GM21723 (cell line): ENCODE measurements around the gene NENF.
"Not testable (repeated sequence)": the region's sequence is repeated elsewhere in the genome, so short reads cannot be mapped to it uniquely, and the experiment has no call there.

Experiments
- ATAC-seq: cut with Tn5 transposase; IDR thresholded peaks from one replicate; pipeline ENCODE4 v1.9.1; 2021; ENCODE audit warnings: mild to moderate bottlenecking, moderate library complexity; ENCODE audit not compliant: unreplicated experiment

NENF gene

GRCh38 chr1:212479188-212479587, 46.5 kb downstream of the NENF start:
- no peak for ATAC-seq

GRCh38 chr1:212480711-212481437, 48.2 kb downstream of the NENF start:
- not testable (repeated sequence) for ATAC-seq

DNA sequence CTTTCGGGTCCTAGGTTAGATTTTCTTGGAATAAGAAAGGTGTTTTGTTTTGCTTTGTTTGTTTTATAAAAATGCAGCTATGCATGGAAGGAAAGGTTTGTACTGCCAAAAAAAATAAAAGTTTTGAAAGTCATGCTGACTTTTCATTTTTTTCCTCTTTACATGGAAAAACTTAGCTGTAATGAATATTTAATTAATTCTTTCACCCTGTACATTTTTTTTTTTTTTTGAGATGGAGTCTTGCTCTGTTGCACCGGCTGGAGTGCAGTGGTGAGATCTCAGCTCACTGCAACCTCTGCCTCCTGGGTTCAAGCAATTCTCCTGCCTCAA, 48.7 kb downstream of the NENF start:
- ATAC-seq: no peak

- ATAC-seq: no peak
Measured at GRCh38 chr1:212482006-212482636, 49.4 kb downstream of the NENF start.

GRCh38 chr1:212482637-212483441, 50.1 kb downstream of the NENF start:
- ATAC-seq: no peak

DNA sequence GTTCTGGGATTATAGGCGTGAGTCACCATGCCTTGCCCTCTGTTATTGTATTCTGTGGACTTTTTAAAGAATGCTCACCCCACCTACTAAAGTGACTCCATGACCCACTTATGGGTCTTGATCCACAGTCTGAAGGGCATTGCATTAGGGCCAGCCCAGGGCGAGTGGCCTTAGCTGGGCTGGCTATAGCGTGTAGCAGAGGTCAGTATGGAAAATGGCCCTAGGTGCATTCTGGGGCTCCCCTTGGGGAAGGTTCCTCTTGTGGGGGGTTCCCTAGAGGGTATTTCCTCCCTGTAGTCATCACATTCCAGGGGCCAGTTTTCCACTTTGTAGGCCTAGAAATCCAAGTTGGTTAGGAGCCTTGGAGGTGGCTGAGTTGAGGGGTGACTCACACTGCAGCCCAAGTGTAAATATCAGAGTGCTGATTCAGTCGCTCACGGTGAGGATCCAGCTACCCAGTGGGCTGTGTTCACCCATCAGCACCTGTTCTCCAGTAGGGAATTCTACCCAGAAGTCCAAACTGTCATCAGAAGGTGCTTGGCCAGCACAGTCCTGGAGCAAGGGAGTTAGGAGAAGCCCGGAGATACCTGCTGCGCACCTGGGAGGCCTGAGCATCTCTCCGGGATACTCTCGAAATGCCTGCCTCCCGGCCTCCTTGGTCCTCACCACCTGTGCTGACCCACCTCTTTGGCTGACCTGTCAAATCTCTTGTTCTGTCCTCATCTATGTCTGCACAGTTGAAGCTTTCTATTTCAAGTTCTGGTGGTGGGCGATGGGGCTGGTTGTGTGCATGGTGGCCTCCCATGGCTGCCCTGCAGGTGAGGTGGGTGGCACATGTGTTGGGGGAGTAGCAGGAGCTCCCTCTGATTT, 52.2 kb downstream of the NENF start:
- ATAC-seq: no peak

DNA sequence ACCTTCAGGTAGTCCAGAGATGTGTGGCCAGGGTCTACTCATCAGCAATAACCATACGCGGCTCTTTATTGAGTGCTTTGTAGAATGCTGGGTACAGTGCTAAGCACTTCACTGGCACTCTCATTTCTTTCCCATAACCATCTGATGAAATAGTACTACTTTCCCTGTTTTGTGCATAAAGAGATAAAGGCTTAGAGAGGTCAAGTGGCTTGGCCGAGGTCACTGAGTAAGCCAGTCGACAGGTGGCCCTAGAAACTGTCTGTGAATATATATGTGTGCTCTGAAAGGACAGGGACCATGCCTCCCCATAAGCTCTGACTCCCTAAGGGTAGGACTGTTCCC, 52.8 kb downstream of the NENF start:
- no peak for ATAC-seq

GRCh38 chr1:212485913-212486618, 53.3 kb downstream of the NENF start:
- no peak for ATAC-seq

GRCh38 chr1:212486619-212486975, 53.9 kb downstream of the NENF start:
- ATAC-seq: no peak

- ATAC-seq: no peak
Measured at GRCh38 chr1:212487286-212487685, 54.6 kb downstream of the NENF start.

DNA sequence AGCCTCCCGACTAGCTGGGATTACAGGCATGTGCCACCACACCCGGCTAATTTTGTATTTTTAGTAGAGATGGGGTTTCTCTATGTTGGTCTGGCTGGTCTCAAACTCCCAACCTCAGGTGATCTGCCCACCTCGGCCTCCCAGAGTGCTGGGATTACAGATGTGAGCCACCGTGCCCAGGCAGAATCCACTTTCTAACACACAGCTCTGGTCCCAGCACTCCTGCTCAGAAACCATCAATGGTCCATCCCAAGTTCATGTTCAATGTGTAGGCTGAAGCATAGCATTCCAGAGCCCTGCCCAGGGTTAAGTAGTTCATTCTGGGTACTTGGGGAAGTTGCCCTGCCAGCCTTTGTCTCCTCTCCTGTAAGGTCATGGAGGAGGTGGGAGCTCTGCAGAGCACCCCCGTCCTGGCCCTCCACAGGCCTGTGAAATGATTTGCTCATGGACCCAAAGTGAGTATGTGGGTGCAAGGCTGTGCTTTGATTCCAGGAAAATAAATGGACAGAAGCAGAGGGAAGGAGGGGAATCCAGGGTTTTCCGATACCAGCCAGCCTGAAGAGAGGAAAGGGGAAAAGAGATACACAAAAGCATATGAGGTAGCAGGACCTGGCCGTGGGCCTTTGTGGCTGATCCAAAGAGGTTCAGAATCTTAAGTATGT, 55.2 kb downstream of the NENF start:
- ATAC-seq: peak; percentile 14

DNA sequence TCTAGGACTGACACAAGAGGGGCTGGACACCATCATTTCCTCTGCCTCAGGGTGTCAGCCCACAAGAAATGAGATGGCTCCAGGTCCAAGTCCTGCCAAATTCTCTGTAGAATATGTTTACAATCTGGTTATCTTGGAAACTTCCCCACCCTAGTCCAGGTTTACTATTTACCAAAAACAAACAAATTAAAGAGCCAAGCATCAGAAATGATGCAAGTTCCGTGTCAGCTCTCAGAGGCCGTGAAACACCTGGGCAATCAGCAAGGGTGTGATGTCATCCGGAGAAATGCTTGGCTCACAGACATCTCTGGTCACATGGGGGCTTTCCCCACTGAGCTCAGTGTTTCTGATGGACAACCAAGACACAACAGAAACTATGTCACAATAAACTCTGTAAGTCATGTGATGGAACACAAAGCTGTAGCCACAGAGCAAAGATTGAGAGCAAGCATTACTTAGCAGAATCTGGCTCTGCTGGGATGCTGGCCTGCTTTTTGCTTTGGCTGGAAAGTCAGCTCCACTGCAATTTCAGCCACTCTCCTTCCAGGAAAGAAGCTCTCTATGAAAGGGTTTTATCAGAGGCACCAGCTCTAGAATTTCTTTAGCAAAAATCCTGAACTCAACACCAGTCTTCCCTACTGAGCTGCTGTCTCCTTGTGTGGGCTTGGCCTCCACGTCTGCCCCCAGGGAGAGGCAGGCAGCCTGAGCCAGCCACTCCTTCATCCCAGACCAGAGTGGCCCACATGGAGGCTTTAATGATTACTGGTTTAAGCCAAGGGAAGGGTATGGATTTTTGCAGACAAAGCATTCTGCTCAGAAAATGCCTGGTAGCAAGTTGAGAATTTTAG, 55.9 kb downstream of the NENF start:
- ATAC-seq: peak; percentile 60

- no peak for ATAC-seq
Measured at GRCh38 chr1:212489284-212489859, 56.7 kb downstream of the NENF start.

DNA sequence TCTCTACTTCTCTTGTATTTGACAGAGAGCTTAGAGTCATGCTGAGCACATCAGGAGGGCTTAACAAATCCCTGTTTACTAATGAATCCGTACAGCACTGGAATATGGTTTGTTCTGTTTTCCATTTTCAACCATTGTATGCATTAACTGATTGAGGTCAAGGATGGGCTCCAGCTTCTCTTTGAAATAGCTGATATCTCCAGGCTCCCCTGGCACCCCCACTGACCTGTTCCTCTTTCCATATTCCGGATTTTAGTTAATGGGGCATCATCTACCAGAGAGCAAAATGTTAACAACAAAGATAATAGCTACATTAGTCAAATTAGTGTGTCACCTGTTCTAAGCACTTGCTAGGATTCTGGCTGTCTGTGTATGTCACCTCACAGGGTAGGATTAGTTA, 57.6 kb downstream of the NENF start:
- no peak for ATAC-seq

DNA sequence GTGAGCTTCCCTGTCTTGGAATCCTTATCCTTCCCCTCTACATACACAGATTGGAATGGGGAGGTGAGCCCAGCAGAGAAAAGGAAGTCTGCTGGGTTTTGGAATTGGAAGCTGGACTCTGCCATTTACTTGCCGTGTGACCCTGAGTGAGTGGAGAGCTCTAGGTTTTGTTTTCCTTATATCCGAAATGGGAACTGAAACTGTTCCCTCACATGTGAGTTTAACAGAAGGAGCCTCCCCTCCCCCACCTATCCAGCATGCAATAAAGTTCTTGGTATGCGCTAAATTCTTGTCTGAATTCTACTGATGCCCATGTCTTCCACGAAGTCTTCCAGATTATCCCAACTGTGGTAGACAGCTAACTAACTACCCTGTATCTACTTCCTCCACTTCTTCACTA, 58.7 kb downstream of the NENF start:
- no peak for ATAC-seq
